GM19467 (cell line): ENCODE measurements around the gene SLC39A11.
"Not testable (repeated sequence)": the region's sequence is repeated elsewhere in the genome, so short reads cannot be mapped to it uniquely, and the experiment has no call there.

Experiments
- ATAC-seq: cut with Tn5 transposase; IDR thresholded peaks from one replicate; pipeline ENCODE4 v1.9.1; 2021; ENCODE audit warnings: mild to moderate bottlenecking, moderate library complexity; ENCODE audit not compliant: unreplicated experiment

Gene SLC39A11

DNA sequence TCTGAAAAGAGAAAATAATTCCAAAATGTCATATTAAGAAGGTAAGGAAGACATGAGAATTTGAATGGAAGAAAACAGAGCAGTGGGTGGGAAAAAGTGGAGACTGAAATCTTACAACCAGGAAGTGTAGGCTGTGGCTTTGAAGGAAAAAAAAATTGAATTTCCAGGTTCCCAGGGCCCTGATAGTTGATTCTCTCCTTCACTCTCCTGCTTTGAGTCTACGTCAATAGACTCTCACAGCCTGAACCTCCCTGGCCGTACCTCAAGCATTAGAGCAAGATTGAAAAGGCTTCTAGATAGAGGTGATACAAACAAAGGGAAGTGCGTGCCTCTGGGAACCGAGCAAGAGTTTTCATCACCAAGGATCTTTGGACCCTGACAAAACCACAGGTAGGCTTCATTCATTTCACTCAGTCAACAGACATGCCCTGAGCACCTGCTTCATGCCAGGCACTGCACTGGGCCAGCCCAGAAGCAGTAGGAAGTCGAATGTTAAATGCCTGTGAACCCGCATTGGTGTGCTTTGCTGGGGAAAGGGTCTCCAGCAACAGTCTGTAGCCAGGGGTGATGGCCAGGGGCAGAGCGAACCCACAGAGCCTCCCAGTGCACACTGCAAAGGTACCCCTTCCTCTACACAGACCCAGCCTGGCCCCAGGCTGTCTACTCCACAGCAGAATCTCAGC is 163.9 kb downstream of the SLC39A11 start:
- no peak for ATAC-seq

DNA sequence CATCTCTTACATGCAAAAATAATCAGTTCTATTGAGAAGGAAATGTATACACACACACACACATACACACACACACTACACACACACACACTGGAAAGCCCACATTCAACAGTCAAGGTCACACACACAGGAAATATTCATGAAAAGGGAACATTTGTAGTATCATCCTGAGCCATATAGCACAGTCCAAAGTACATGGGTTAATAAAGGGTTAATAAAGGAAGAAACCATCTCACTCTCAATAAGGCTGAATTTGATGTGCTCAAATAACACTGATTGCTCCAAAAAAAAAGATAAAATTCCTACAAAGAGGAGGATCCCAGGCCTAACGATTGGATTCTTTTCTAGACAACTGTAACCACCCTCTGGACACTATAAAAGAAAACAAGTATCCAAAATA is 164.7 kb downstream of the SLC39A11 start:
- ATAC-seq: no peak

DNA sequence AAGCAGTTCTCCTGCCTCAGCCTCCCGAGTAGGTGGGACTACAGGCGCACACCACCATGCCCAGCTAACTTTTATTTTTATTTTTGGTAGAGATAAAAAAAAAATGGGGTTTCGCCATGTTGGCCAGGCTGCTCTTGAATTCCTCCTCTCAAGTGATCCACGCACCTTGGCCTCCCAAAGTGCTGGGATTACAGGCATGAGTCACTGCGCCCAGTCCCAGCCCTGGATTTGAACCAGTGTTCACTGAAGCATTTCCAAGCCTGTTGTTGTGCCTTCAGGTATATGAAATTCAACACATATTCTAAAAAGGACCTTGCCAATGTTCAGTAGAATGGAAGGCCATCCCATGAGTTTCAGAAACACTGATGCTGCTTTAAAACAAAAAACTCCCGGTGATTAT is 165.3 kb downstream of the SLC39A11 start:
- no peak for ATAC-seq

DNA sequence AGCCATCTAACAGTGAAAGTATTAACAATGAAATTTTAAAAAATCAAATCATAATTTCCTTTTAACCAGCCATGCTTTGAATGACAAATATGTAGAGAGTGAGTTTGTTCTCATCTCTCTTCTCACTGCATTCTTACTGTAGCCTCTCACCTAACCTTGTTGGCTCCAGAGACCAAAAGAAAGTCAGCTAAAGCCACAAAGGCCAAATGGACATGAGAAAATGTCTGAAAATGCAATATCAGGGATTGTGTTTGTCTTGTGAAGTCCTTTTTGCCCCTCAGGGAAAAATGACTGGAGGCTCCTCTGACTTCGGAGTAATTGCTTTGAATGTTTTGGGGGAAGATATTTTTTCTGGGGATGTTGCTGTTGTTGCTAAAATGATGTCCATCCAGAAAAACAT is 166.3 kb downstream of the SLC39A11 start:
- no peak for ATAC-seq

DNA sequence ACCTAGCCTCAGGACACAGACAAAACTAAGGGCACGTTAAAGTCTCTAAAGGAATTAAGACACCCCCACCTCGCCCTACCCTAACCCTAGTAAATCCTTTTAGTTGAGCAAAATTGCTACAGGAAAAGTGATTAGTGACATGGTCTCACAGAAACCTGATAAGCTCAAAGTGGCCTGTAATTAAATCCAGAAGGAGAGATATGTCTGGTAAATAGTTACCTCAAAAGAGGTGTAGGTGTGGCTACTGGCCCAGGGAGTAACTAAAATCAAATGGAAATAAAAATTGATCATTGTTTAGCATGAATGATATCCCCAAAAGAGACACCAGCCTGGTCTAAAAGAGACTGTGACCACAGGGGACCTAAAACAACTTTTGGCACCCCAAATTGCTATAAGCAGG is 168.3 kb downstream of the SLC39A11 start:
- ATAC-seq: no peak

DNA sequence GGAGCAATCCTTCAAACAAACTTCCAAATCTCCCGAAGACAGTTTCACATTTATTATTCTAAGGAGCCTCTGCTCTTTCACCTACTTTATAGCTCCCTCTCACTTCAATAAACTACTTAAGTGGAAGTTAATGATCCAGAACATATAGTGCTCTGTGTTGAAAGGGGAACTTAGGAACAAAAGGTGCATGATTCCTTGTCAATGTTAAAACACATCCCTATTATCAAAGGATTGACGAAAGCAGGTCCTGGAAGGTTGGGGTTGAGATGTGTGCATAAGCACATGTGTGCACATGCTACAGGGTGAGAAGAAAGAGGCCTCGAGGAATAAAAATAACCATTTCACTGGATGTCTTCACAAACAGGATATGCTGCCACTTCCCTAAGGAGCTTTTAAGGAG is 170.3 kb downstream of the SLC39A11 start:
- ATAC-seq: no peak

DNA sequence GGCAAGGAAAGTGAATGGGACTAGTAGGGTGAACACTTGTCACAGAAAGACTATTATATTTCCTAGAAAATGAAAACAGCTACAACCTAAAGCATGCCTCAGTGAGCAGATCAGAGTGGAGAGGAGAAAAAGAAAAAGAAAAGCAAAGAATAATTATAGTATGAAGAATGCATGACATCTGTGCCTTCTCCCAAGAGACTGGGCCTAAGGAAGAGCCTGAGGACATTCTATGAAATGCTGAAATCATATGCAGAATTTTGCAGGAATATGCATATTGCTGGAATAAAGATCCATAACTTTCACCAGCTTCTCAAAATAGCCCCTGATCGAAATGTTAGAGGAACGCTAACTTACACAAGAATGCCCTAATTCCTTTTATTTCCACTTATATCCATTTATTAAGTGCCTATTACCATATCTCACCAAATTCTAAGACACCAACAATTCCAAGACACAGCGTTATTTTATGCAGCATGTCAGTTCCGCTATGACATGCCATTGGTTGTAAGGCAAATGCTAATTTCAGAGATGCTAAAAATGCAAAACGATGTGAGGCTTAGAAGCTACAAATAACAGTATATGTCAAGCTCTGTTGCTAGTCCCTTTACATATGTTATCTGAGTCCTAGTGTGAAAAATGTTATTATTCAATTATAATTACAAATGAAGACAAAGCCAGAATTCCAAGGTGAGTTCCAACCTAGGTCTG is 171.0 kb downstream of the SLC39A11 start:
- no peak for ATAC-seq

DNA sequence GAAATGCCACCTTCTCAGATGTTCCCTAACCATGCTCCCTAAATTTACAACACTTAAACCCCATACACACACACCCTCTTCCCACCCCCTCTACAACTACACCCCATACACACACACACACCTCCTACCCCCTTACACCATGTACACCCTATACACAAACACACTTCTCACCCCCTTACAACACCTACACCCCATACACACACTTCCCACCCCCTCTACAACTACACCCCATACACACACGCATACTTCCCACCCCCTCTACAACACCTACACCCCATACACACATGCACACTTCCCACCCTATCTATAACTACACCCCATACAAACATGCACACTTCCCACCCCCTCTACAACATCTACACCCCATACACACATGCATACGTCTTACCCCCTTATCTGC is 172.0 kb downstream of the SLC39A11 start:
- ATAC-seq: no peak

DNA sequence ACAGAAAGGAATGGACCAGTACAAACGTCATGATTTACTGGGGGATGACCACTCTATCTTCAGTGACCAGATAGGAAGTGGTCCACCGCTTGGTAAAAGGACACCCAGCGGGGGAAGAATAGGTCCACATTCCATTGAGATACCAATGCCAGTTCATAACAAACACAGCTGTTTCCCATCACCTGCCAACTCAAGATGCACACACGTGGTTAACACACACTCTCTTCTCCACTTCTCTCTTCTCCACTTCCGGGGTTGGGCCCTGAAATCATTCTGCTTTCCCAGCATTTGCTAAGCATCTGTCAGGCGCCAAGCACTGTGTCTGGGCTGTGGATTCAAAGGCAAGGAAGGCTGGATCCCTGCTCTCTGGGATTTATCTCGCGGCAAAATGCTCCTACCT is 175.5 kb downstream of the SLC39A11 start:
- no peak for ATAC-seq

DNA sequence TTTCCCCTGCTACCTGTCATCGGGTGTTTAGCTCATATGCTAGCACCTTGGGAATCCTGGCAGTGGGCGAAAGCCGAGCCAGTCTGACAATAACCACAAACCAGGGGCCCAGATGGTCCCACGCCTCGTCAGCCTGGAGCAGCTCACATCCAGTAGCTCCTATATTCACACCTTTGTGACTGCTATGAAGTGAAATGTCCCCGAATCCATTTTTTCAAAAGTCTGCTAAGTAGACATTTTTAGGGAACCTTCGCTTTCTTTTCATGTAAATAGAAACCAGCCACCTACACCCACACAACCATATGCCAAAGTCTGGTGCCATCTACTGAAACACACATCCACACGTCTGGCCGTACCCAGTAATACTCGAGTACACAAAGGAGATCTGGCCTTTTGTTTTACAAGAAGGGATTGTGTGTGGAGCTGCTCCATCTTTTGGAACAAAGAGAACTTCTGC is 176.8 kb downstream of the SLC39A11 start:
- no peak for ATAC-seq

DNA sequence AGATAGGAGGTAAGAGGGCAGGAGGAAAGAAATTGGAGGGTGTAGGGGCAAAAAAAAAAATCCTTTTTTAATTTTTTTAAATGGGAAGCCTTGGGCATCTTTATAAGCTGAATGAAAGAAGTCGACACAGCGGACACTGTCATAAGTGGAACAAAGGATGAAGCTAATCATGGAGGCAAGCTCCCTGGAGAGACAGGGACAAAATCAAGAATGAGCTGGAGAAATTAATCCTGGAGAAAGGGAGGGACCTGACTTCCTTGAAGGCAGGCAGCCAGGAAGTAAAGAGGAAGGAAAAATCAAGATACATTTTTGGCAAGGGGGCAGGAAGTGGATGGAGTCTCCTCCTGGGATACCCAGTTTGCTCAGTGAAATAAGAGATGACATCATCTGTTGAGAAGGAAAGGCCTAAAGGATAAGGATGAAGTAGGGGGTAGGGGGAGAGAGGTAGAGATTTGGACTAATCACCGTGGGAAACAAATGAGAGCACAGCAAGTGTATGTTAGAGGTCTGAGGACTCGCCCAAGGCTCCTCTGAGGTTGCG is 179.3 kb downstream of the SLC39A11 start:
- ATAC-seq: no peak

DNA sequence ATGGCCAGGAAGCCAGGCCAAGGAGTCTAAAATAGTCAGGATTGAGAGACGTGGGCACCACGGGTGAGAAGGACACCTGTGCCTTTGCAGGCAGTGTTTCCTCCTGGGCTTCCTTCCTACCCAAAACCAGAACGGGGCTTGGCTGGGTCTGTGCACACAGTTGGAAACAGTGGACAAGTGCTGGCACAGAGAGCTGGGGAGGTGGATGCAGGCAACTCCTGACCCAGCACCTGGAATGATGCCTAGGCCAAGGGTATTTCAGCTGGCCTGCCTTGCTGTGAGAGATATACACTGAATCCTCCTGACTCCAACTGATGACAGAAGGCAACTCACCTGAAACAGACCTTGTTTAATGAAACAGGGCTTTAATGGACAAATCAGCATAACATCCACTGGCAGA is 186.2 kb downstream of the SLC39A11 start:
- no peak for ATAC-seq

DNA sequence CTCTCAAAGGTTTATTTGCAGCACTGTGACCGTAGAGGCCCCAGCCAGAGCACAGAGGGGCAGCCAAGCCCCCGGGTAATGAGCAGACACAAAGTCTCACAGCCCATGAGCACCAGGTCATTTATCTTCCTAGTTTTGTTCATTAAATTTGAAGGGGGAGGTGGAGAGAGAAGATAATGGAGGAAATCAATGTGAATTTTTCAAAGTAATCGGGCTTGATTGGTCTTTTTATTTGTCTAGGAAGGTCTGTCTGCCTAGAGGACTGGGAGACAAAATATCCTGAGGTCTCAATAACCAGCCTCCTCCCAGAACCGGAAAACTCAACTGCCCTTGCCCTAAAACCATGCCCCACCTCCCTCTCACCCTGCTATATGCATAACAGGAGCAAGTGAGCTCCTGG is 189.0 kb downstream of the SLC39A11 start:
- no peak for ATAC-seq

DNA sequence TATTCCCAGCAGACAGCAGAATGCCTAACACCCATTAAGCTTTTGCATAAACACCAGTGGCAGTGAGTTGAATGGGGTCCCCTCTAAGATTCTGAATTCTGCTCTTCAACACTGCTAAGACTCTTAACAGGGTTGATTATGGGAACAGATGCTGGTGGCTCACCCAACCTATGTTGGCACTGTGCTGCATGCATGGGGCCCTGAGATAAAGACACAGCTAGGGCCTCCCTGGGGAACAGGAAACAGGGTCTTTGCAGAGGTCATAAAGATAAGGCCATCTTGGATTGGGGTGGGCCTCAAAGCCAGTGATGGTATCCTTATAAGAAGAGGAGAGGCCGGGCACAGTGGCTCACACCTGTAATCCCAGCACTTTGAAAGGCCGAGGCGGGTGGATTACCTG is 190.8 kb downstream of the SLC39A11 start:
- no peak for ATAC-seq

DNA sequence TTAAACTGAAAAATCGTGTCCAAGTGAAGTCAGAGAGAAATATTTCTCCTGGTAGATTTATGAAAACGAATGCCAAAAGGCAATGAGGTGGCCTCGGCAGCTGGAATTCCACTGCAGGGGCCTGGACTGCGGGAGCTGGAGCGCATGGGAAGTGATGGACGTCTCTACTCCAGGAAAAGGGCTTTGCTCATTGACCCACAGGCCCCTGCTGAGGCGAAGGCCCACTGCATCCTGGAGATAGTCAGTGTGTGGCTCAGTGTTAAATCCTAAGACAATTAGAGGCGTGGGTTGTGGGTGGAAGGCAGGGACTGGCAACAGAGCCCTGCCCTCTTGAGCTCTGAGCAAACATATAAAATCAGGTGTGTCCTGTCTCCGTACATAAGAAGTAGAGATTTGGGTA is 191.4 kb downstream of the SLC39A11 start:
- ATAC-seq: no peak

DNA sequence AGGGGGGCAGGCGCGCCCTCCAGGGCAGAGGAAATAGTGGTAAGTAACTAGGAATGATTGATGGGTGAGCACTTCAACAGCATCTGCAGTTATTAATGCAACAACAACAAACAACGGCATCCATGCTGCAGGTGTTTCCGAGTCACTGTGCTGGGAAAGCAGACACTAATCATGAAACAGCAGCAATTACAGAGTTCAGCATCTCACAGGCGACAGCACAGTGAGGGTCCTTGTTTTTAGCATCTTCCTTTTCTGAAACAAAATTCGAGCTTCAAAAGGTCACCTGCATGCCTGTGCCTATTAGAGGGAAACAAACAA is 191.9 kb downstream of the SLC39A11 start:
- ATAC-seq: no peak

DNA sequence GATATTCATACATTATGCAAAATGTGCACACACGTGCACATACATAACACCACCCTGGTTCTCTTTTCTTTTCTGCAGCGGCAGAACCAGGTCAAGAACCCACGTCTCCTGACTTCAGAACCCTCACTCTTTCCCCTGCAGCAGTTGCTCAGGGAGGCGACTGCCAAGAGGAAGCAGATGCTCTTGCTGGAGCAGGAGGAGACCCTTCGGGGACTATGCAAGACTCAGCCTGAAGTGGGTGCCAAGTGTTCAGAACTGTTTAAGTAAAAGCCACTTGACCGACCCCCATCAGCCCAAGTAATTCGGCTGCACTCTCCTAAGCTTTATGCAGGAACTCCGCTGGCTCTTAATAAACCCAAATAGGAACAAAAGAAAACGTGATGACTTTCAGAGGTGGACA is 193.8 kb downstream of the SLC39A11 start:
- no peak for ATAC-seq

DNA sequence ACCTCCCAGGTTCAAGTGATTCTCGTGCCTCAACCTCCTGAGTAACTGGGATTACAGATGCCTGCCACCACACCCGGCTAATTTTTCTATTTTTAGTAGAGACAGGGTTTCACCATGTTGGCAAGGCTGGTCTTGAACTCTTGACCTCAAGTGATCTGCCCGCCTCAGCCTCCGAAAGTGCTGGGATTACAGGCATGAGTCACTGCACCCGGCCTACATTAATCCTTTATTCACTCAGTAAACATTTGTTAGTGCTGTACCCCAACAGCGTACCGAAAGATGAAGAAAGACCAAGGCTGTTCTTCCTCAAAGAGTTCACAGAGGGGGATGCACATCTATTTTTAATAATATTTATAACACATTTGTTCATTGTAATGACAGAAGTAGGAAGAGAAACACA is 196.2 kb downstream of the SLC39A11 start:
- ATAC-seq: not testable (repeated sequence)

DNA sequence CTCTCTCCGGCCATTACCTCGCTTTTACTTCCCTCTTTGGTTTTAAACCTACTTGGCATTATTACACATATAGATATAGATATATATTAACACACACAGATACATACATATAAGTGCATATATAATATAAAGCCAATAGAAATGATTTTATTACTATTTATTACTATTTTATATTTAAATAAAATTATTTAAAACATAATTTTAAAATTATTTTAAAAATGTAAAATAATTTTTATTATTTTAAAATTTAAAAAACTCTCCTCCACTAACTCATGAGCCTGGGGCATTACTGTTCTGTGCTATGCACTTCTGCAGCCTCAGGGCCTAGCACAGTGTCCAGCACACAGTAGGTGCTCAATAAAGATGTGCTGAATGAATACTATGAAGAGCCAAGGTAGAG is 200.9 kb downstream of the SLC39A11 start:
- no peak for ATAC-seq

DNA sequence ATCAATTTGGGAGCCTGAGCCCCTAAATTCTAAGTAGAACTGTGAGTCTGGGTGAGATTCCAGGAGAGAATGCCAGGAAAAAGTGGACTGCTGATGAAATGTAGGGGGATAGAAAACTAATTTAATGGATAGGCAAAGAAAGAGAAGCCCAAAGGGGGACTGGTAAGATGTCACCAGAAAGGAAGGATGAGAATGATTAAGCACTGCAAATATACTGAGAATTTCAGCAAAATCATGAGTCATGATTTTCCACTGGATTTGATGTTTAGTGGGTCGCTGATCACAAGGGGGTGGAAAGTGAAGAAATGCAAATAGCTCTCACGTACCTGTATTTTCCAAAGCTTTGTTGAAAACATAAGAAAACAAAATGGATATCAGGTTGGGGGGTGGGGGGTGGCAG is 201.8 kb downstream of the SLC39A11 start:
- no peak for ATAC-seq

DNA sequence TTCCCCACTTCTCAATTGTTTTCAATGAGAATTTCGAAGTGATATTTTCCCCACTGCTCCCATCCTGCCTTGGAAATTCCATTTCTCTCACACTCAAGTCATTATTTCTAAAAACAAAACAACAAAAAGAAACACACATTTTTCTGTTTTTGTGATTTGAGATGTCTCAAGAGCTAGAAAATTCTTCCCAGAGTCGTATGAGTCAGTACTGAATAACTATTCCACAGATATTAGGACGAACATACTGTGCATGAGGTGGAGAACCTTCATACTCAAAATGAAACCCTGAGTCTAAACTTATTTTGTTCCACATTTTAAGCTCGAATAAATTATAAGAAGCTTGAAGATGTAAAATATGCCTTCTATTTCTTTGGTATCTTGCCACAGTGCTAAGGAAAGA is 204.6 kb downstream of the SLC39A11 start:
- ATAC-seq: no peak

DNA sequence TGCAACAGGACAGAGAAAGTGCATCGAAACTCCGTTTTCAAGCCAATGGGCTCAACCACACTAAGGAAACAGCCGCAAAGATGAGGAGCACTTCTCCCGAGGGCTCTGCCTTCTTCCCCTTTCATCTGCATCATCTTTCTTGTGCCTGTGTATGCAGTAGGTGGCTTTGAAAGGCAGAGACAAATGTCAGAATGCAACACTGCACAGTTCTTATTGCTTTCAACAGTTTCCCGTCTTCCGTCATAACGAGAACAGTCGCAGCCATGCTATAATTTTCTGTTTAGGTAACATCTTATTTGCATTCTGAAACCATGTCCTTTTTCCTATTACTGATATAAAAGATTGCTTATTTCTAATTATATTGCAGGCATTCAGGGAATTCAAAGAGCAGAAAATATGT is 205.2 kb downstream of the SLC39A11 start:
- ATAC-seq: no peak

DNA sequence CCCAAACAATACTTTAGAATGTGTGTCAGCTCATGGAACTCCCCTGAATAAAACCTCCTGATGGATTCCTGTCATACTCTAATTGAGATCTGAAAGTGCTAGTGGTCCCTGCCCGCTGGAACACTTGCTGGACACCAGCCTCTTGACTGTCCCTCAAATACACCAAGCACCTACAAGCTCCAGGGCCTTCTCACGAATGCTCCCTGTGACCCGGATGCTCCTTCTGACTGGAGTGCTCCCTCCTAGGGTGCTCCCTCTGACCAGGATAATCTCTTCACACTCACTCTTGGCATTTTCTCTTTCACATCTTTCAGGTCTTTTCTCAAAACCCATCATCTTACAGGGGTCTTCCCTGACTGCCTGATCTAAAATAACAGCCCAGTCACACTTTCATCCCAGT is 205.9 kb downstream of the SLC39A11 start:
- ATAC-seq: no peak
